Measurements from ENCODE around the gene GRAMD1B. TPM values are rescaled to one million over a fixed set of nuclear protein-coding genes. Genes with fewer than 3 reads are reported as not detected.
"Not testable (repeated sequence)": the region's sequence is repeated elsewhere in the genome, so short reads cannot be mapped to it uniquely, and the experiment has no call there.

The GRAMD1B gene
- total RNA-seq, 1 donor from 2014 or later, result 40.7 TPM

GRCh38 chr11:123562158-123562557, 132.1 kb downstream of the GRAMD1B start:
- intact Hi-C loops (cut with micrococcal nuclease), result no loop called here

DNA sequence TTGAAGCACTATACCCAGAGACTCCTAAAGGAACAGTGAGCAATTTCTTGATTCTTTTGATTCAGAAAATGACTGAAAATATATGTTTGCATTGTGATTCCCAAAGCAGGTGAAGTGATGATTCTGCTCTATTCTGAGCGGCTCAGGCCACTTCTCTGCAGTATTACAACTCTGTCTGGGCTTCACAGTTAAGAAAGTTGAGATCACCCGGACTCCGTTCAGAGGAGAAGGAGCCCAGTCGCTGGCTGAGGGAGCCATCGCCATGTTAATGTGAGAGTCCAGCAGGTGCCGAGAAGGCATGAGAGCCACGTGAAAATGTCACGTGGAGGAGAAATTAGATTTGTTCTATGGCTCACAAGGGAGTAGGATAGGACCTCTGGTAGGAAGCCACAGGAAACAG, 132.8 kb downstream of the GRAMD1B start:
- intact Hi-C loops (cut with micrococcal nuclease), result no loop called here

DNA sequence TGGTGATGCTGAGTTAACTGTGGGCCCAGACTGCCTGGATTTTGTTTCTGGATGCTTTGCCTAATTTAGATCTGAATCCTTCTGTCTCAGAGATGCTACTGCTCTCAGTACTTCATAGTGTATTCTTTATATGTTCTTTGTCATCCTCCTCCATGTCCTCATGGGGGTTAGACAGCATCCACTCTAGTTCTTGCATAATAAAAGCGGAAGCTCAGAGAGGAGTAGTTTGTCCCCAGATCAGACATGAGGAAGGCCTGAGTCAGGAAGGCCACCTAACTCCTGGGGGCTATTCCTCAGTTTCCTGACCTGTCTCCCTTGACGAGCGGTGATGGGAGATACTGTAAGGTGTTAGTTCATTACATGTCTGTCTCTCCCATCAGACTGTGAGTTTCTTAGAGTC, 134.2 kb downstream of the GRAMD1B start:
- intact Hi-C loops (cut with micrococcal nuclease), result no loop called here

DNA sequence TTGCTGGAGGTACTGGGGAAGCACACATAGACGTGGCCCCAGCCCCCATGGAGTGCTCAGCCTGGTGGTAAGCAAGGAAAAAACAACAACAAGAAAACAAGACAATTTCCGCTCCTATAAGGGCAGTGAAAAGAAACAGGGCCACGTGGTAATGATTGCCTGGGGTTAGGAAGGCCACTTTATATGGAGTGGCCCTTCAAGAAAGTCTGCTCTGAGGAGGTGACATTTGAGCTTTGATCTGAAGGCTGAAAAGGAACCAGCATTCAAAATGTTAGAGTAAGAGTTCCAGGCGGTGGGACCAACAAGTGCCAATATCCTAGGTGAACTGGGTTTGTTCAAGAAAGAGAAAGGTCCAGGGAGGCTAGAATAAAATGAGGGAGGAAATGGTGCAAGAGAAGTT, 136.8 kb downstream of the GRAMD1B start:
- intact Hi-C loops (cut with micrococcal nuclease), result no loop called here

DNA sequence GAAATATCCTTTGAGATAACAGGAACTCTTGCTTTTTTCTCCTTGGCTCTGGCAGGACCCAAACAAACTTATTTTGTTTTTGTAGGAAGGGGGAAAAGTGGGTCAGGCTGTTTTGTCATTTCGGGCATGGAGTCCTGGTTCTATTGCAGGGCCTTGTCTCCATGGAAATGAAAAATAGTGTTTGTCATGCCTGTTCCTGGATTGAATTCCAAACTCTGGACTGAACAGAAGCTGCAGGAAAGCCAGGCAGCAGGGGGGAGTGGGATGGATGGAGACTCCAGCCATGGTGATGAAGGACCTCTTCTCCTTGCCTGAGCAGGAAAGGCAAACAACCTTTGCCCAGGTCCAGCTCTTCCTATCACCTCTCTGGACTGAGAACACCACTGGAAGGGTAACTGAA, 137.4 kb downstream of the GRAMD1B start:
- intact Hi-C loops (cut with micrococcal nuclease), result no loop called here

DNA sequence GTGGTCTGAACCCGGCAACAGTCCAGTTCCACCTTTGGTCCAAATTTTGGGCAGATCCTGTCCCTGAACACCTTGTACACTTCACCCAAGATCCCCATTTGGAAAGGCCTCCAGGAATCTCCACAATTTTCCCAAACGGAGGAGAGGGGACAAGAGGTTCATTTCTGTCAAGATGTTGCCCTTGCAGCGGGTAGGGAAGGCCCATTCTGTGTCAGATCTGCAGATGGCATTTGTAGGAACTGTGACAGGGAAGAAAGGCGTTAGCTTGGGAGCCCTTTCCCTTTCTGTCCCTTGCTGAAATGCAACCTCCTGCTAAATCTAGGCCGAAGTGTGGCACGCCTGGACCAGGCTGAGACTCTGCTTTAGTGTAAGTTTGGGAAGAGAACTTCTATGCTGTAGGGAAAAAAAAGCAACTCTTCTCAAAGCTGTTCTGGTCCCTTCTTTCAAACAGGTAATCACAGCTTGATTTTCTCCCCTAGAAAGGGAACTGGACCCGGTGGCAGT, 138.3 kb downstream of the GRAMD1B start:
- intact Hi-C loops (cut with micrococcal nuclease), result no loop called here

DNA sequence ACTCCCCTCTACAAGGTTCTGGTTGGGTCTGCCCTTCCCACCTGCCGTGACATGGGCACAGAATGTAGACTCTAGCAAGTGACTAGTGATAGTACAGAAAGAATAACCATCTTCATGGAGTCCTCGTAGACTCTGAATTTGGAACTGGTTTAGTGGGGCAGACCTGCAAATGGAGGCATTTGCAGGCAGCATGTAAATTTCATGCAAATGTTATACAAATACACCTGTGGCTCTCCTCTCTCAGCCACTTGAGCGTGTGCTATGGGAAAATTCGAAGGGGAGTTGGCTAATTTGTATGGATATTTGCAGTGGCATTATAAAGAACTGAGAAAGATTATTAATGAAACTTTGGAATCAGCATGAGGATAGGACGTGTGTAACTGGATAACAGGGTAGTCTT, 139.3 kb downstream of the GRAMD1B start:
- intact Hi-C loops (cut with micrococcal nuclease), result no loop called here

GRCh38 chr11:123570939-123571580, 141.0 kb downstream of the GRAMD1B start:
- intact Hi-C loops (cut with micrococcal nuclease), result no loop called here

DNA sequence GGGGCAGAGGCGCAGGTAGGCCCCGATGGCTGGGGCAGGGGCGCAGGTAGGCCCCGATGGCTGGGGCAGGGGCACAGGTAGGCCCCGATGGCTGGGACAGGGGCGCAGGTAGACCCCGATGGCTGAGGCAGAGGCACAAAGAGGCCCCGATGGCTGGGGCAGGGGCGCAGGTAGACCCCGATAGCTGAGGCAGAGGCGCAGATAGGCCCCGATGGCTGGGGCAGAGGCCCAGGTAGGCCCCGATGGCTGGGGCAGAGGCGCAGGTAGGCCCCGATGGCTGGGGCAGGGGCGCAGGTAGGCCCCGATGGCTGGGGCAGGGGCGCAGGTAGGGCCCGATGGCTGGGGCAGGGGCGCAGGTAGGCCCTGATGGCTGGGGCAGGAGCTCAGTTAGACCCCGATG, 142.7 kb downstream of the GRAMD1B start:
- intact Hi-C loops (cut with micrococcal nuclease), result not testable (repeated sequence)

DNA sequence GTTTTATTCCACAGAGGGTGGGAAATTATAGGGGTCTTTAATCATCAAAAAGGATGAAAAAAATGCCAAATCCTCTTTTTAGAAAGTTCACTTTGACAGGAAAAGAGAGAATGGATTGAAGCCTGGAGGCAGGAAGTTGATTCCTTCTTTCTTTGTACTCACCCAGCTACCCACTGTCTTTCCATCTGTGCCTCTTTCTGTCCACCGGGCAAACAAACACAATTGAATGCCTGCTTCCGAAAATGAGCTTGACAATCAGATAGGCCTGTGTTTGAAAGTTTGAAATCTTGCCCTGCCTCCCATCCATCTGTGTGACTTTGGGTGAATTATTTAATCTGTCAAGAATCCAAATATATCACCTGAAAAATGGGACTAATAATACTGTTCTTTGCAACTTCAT, 143.2 kb downstream of the GRAMD1B start:
- intact Hi-C loops (cut with micrococcal nuclease), result no loop called here

- intact Hi-C loops (cut with micrococcal nuclease), result no loop called here
Observed at GRCh38 chr11:123575441-123575840, 145.4 kb downstream of the GRAMD1B start.

DNA sequence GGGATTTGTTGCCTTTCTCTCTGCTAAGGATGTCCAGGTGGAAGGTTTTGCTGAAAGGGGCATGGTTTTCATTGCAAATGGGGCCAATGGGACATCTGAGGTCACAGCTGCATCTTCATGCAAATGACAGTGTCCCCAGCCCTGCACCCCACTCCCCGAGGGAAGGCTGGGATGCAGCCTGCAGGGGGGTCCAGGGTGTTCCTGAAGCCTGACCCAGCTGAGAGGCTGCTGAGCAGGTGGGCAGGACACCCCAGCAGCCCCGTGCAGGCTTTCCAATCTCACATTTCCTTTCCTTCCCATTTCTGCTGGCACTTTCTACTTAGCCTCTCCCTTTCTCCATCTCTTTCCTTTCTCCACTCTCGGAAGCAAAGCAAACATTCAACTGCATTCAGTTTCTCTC, 146.0 kb downstream of the GRAMD1B start:
- intact Hi-C loops (cut with micrococcal nuclease), result loop anchor here (2.0 kb wide), 1 partner anchor 65 kb away; no protein-coding TSS in a partner anchor

DNA sequence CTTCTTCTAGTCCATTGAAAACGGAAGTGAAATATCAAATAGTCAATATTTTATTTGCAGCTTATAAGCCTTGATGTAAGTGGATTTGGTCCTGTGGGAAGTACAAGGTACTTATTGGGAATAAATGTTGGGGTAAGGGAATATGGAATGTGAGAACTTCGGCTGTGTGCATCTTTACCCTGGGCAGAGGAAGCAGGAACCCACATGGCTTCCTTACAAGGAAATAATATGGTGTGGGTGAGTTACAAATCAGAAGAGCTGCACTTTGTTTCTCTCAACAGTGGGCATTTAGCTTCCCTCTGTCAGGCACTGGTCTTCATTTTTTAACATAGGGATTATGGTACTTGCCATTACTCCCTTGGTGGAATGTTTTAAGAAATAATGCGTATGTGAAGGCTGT, 146.4 kb downstream of the GRAMD1B start:
- intact Hi-C loops (cut with micrococcal nuclease), result loop anchor here (2.0 kb wide), 1 partner anchor 66 kb away; no protein-coding TSS in a partner anchor

DNA sequence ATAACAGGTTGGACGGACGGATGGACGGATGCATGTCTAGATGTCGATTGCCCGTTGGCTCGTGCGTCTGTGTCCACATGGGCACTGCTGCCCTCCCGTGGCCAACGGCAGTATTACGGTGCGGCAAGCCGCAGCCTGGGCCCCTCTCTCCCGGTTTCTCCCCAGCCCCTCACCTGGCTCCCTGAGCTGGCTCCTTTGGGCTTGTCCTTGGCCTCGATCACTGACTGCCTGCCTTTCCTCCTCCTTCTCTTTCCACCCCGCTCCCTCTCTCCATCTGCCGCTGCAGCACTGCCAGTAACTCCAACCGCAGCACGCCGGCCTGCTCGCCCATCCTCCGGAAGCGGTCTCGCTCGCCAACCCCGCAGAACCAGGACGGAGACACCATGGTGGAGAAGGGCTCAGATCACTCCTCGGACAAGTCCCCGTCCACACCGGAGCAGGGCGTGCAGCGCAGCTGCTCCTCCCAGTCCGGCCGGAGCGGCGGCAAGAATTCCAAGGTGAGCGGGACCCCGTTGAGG, 147.1 kb downstream of the GRAMD1B start:
- intact Hi-C loops (cut with micrococcal nuclease), result loop anchor here (2.0 kb wide), 1 partner anchor 66 kb away; no protein-coding TSS in a partner anchor

GRCh38 chr11:123578778-123579481, 148.9 kb downstream of the GRAMD1B start:
- intact Hi-C loops (cut with micrococcal nuclease), result no loop called here

DNA sequence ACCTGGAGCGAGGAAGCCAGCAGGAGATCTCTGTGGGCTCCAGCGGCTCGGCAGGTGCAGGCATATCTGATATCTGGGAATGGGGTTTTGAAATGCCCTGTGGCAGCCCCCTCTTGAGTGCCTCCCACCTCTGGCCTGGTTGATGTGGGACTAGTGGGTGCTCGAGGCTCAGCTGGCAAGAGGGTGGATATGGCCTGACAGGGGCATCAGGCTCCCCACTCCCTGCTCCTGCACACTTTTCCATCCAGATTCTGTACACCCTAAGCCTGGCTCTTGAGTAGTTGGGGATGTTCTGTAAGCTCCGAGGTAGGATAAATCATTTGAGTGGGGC, 149.4 kb downstream of the GRAMD1B start:
- intact Hi-C loops (cut with micrococcal nuclease), result no loop called here

- intact Hi-C loops (cut with micrococcal nuclease), result loop anchor here (1.0 kb wide), 1 partner anchor 127 kb away; no protein-coding TSS in a partner anchor
Observed at GRCh38 chr11:123580137-123580536, 150.1 kb downstream of the GRAMD1B start.

- intact Hi-C loops (cut with micrococcal nuclease), result loop anchor here (1.0 kb wide), 1 partner anchor 127 kb away; no protein-coding TSS in a partner anchor
Observed at GRCh38 chr11:123580557-123581275, 150.6 kb downstream of the GRAMD1B start.

DNA sequence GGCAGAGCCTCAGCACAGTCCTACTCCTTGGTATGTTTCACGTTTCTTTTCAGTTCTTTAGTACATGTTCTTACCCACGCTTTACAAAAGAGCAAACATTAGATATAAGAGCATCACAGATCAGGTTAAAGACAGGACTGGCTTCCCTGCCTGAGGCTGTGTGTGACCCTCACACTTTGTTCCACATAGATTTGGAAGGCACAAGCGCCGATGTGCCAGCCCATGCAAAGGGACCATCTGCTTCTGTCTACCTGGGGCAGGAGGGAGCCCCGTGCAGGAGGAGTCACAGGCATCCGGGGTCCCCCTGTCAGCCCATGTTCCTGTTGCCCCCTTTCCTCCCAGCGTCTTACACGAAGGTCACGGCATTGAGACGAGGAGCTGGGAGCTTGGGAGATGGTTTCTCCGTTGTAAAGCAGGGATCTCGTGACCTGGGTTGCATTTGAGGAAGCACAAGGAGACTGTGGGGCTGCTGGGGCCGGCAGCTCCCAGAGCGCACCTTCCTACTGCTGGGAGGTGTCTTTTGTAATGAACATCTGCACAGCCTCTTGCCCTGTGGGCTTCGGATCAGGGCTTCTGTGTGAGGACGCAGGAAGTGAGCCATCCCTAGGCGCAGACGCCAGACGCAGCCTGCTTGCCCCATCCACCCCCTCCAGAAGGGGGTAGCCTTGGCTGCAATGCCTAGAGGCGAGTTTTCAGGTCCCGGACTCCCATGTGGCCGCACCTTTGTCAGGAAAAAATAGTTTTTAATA, 151.8 kb downstream of the GRAMD1B start:
- intact Hi-C loops (cut with micrococcal nuclease), result no loop called here

GRCh38 chr11:123582992-123583504, 153.0 kb downstream of the GRAMD1B start:
- intact Hi-C loops (cut with micrococcal nuclease), result no loop called here

- intact Hi-C loops (cut with micrococcal nuclease), result no loop called here
Observed at GRCh38 chr11:123584186-123584585, 154.1 kb downstream of the GRAMD1B start.

Data from T-helper 2 cell treated with Interferon-gamma antibody and Interleukin-4, amounts not matched to agents 100 ng/mL and 5 ng/mL, for 36 hours (primary cell).